Measurements from ENCODE around the gene NPLOC4.

The NPLOC4 gene

DNA sequence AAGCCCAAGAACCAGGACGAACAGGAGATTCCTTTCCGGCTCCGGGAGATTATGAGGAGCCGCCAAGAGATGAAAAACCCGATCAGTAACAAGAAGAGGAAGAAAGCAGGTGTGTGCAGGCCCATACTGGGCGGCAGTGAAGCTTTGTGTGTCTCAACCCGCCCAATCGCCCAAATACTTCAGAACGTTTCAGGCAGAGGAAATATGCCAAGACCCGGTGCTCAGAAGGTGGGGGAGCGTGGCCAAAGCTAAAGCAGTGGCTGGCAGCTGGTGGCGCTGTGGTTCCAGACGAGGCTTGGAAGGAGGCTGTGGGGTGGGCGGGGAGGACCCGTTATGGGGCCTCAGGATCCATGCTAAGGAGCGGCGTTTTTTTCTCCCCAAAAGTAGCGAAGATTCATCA is 30.8 kb upstream of the NPLOC4 start:
- Mint-ChIP-seq H3K27me3 (no peaks in the 10 kb centered on the region), H3K27ac (peak overlapping the region; percentile 88), H3K4me1 (peaks cover 43% of the 10 kb centered on the region), H3K4me3 (peak overlapping the region; percentile 93), H3K9me3 (no peaks in the 10 kb centered on the region), H3K36me3 (peaks cover 41% of the 10 kb centered on the region)
- ATAC-seq = no peak

DNA sequence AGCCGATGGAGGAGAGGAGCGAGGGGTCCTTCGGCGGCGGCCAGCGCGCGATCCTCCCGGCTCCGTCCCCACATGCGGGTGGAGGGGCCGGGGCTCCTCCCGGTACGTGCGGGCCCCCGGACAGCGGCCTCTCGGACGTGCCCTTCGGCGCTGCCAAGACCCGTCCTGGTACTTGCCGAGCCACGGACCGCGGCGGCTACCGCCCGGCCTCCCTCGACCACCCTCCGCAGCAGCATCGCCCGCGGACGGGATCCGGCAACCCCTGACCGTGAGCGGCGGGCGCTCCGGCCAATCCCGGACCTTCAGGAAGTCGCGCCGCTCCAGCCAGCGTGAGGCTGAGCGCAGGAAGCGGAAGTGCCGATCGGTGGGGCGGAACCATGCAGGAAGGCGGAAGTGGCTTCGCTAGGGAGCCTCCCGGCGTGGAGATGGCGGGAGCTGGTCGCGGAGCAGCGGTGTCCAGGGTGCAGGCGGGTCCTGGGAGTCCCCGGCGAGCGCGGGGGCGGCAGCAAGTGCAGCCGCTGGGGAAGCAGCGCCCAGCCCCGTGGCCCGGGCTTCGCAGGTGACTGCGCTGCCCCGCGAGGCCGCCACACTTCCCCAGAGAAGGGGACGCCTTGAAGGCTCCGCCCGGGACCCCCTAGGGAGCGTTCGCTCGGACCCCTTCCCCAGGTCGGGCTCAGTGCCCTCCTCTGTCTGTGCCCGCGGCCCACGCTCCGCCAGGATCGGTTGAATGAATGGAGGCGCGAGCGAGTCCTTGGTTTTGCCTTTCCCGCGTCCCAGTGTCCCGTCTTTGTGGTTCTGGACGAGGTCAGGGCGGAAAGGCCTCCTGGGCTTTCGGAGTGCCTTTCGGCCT is 29.7 kb upstream of the NPLOC4 start, which contains the start of the genes CCDC137 and OXLD1:
TSS of gene CCDC137 (plus strand) at position 396 of the 850 bp plus-strand sequence. CDS start at position 426, 30 bp downstream.
TSS of gene OXLD1 (minus strand) at position 264 of the 850 bp plus-strand sequence. CDS start at position 236, 28 bp downstream.
- peaks cover 43% of the 10 kb centered on the region for H3K4me1 Mint-ChIP-seq

DNA sequence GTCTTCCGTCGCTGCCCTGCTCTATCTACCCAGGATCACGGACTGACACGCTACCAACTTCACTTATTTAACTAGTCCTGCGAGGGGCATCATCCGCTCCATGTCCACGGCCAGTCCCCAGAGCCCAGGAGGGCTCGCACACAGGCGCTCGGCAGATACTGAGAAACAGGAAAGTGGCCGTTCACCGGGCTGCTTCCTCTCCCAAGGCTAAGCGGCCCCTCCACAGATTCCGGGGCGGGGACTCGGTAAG is 29.1 kb upstream of the NPLOC4 start:
- peaks cover 23% of the 10 kb centered on the region for H3K36me3 Mint-ChIP-seq
- H3K27ac Mint-ChIP-seq = peak overlapping the region; percentile 88
- ATAC-seq = no peak
- H3K4me3 Mint-ChIP-seq = peak overlapping the region; percentile 93
- peaks cover 43% of the 10 kb centered on the region for H3K4me1 Mint-ChIP-seq
- no peaks in the 10 kb centered on the region for H3K9me3 Mint-ChIP-seq
- H3K27me3 Mint-ChIP-seq = no peaks in the 10 kb centered on the region

More for the DNA sequence above, 29.7 kb upstream of the NPLOC4 start, which contains the start of the genes CCDC137 and OXLD1:
- H3K27ac Mint-ChIP-seq = peak within 1 kb of the TSS; percentile 88
- H3K9me3 Mint-ChIP-seq = no peaks in the 10 kb centered on the region
- H3K27me3 Mint-ChIP-seq = no peaks in the 10 kb centered on the region
- peak; percentile 98 for ATAC-seq
- peaks cover 29% of the 10 kb centered on the region for H3K36me3 Mint-ChIP-seq
- peak within 1 kb of the TSS; percentile 93 for H3K4me3 Mint-ChIP-seq

DNA sequence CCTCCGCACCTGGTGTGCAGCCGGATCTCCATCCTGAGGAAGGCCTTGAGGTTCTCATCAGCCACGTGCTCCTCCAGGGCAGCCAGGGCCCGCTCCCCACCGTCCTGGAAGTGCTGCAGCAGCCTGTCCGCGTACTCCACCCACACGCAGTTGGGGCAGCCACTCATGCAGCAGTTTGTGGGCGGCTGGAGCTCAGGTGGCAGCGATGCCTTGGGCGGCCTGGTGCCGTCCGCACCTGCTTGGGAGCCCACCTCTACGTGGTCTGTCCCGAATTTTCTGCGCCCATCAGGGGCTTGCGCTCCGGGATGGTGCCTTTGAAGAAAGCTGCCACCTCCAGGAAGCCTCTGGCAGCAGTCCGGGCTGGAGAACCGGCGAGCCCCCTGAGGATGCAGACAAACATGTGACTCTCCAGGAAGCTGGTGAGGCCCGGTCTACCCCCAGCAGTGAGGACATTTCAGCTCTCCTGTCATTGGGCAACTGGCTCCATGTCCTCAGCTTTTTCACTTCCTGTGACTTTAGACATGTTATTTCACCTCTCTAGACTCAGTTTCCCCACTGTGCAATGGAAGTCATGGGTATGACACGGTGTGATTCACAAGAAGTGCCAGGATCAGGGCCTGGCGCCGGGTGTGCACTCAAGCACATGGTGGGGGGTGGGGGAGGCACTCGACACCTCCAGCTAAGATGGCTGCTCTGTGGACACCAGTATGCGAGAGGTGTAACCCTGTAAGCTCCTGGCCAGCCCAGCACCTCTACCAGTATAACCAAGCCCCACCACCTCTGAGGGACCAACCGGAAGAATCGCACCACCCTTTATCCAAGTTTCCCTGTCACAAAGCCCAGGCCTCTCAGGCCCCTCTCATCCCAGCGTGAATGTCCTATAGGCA is 28.5 kb upstream of the NPLOC4 start:
- peaks cover 23% of the 10 kb centered on the region for H3K36me3 Mint-ChIP-seq
- H3K4me1 Mint-ChIP-seq = peaks cover 43% of the 10 kb centered on the region
- no peaks in the 10 kb centered on the region for H3K9me3 Mint-ChIP-seq
- no peaks in the 10 kb centered on the region for H3K27me3 Mint-ChIP-seq
- H3K27ac Mint-ChIP-seq = peak overlapping the region; percentile 88
- ATAC-seq = peak; percentile 57
- H3K4me3 Mint-ChIP-seq = peak overlapping the region; percentile 93

DNA sequence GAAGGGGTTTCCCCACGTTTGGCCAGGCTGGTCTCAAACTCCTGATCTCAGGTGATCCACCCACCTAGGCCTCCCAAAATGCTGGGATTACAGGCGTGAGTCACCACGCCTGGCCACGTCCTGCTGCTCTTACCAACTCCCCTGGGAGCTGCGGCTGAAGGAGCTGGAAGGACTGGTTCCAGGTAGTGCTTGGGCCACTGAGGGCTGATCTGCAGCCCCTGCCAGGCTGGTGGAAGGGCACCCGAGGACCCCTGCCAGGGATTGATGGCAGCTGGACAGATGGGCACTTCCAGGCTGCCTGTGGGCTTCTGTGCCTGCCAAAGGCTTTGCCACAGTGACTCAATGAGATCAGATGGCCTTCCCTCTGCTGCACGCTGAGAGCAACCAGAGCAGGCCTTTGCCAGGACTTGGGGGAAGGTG is 27.1 kb upstream of the NPLOC4 start:
- no peak for ATAC-seq
- Mint-ChIP-seq H3K9me3 (no peaks in the 10 kb centered on the region), H3K27me3 (no peaks in the 10 kb centered on the region), H3K4me3 (no peak overlapping the region), H3K27ac (no peak overlapping the region), H3K4me1 (peaks cover 36% of the 10 kb centered on the region), H3K36me3 (peaks cover 16% of the 10 kb centered on the region)

DNA sequence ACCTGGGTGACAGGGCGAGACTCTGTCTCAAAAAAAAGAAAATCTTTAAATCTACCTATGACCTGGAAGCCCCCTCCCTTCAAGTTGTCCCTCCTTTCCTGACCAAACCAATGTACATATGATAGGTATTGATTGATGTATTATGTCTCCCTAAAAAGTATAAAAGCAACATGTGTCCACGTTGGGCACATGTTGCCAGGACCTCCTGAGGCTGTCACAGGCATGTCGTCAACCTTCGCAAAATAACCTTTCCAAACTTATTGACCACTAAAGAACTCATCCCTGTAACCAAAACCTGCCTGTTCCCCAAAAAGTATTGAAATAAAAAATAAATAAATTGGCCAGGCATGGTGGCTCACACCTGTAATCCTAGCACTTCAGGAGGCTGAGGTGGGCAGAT is 25.1 kb upstream of the NPLOC4 start:
- Mint-ChIP-seq H3K4me1 (peaks cover 18% of the 10 kb centered on the region), H3K27me3 (no peaks in the 10 kb centered on the region), H3K4me3 (no peak overlapping the region), H3K36me3 (peaks cover 6% of the 10 kb centered on the region), H3K27ac (no peak overlapping the region), H3K9me3 (no peaks in the 10 kb centered on the region)
- ATAC-seq = no peak

DNA sequence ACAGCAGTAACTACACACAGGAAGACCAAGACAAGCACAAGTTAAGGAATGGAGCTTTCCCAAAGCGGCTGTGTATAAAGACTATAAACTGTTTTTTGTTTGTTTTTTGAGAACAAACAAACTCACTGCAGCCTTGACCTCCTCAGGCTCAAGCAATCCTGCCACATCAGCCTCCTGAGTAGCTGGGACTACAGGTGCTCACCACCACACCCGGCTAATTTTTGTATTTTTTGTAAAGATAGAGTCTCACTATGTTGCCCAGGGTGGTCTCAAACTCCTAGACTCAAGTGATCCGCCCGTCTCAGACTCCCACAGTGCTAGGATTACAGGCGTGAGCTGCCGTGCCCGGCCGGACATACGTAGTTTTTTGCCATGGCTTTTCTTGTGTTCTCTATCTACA is 23.5 kb upstream of the NPLOC4 start:
- Mint-ChIP-seq H3K36me3 (peaks cover 6% of the 10 kb centered on the region), H3K9me3 (no peaks in the 10 kb centered on the region), H3K4me3 (no peak overlapping the region), H3K27me3 (no peaks in the 10 kb centered on the region), H3K27ac (no peak overlapping the region), H3K4me1 (peaks cover 7% of the 10 kb centered on the region)
- no peak for ATAC-seq

DNA sequence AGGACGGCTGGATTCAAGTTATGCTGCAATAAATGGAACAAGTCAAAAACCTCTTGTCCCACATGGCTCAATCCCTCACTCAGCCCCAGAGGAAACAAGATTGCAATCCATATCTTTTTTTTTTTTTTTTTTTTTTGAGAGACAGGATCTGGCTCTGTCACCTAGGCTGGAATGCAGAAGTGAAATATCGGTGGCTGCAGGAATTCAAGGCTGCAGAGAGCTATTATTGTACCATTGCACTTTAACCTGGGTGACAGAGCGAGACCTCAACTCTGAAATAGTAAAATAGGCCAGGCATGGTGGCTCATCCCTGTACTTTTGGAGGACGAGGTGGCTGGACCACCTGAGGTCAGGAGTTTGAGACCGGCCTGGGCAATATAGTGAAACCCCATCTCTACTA is 22.1 kb upstream of the NPLOC4 start:
- no peak for ATAC-seq
- H3K9me3 Mint-ChIP-seq = no peaks in the 10 kb centered on the region
- H3K4me3 Mint-ChIP-seq = no peak overlapping the region
- H3K4me1 Mint-ChIP-seq = no peaks in the 10 kb centered on the region
- peaks cover 14% of the 10 kb centered on the region for H3K27me3 Mint-ChIP-seq
- no peak overlapping the region for H3K27ac Mint-ChIP-seq
- no peaks in the 10 kb centered on the region for H3K36me3 Mint-ChIP-seq

DNA sequence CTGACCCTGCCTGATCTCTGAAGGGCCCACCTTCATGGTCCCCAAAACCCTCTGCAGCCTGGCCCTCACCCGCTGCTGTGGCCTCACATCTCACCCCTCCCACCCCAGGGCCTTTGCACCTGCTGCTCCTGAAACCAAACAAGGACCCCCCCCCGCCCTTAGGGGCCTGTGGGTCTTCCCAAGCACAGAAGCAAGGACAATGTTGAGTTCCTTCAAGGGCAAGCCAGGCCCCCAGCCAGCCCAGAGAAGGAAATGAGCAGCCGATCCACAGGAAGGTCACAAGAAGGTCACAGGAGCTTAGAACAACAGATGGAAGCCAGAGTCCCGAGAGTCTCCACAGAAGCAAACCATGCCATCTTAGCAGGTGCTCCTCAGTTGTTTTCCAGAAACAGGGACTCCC is 19.9 kb upstream of the NPLOC4 start:
- no peak overlapping the region for H3K4me3 Mint-ChIP-seq
- peaks cover 35% of the 10 kb centered on the region for H3K27me3 Mint-ChIP-seq
- ATAC-seq = no peak
- H3K9me3 Mint-ChIP-seq = no peaks in the 10 kb centered on the region
- H3K4me1 Mint-ChIP-seq = peaks cover 10% of the 10 kb centered on the region
- no peaks in the 10 kb centered on the region for H3K36me3 Mint-ChIP-seq
- no peak overlapping the region for H3K27ac Mint-ChIP-seq

DNA sequence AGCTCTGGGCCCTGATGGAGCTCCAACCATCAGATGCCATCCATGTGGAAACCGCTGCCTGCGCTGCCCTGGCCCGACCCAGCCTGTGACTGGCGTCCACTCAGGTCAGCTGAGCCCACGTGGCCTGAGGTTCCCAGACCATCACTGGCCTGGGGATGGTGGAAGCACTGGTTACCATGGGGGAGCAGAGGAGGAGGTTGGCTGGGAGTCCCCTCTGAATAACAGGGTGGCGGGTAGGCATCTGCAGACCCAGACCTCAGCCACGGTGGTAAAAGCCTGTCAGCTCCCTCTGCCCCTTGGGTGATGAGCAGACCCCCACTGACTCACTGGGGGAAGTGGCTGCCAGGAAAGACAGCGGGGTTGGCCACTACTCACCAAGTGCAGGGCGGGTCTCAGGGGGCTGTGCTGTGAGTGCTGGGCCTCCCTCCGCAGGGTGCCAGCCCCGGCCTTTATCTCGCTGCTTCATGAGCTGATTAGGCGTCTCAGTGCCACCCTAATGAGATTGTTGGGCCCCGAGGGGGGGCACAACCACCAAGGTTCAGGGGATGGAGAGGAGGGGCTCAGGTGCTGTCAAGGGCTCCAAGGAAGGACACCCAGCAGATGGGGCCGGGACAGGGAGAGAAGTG is 19.3 kb upstream of the NPLOC4 start, which contains the start of gene PDE6G:
TSS of gene PDE6G (minus strand) at position 425 of the 626 bp plus-strand sequence. CDS start 3,237 bp downstream, outside the sequence.
- Mint-ChIP-seq H3K36me3 (no peaks in the 10 kb centered on the region), H3K4me3 (no peak within 1 kb of the TSS), H3K4me1 (peaks cover 10% of the 10 kb centered on the region), H3K9me3 (no peaks in the 10 kb centered on the region), H3K27me3 (peaks cover 40% of the 10 kb centered on the region), H3K27ac (no peak within 1 kb of the TSS)
- ATAC-seq = no peak

DNA sequence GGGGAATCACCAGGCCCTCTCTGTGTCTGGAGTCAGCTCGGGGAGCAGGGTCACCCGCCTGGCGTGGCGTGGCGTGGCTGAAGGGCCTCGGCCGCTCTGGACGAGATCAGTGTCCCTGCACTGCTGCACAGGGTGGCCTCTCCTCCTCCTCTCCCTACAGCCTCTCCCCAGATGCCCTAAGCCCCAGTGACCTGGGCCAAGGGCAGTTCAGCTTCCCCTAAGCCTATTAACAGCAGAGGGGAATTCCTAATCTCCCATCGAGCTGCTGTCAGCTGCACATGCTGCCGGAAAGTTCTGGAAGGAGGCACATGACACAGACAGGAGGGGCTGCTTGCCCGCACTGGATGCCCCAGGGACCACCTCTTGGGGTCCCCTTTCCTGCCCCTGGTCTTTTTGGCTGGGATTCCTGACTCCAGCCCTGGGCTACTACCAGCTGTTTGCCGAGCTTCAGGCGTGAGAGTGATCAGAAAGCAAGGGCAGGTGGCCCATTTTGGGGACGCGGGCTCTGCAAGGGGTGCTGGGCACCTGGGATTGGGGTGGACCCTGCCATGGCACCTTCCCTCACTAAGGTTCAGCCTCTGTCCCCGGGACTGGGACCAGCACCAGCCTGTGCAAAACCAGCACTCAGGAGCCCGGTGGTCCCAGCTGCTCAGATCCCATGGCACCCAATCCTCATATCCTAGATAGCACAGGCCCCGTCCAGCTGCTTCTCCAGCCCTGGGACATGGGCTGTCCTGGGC is 18.6 kb upstream of the NPLOC4 start:
- no peaks in the 10 kb centered on the region for H3K9me3 Mint-ChIP-seq
- no peak for ATAC-seq
- H3K36me3 Mint-ChIP-seq = no peaks in the 10 kb centered on the region
- H3K4me3 Mint-ChIP-seq = no peak overlapping the region
- peaks cover 40% of the 10 kb centered on the region for H3K27me3 Mint-ChIP-seq
- no peak overlapping the region for H3K27ac Mint-ChIP-seq
- peaks cover 10% of the 10 kb centered on the region for H3K4me1 Mint-ChIP-seq

DNA sequence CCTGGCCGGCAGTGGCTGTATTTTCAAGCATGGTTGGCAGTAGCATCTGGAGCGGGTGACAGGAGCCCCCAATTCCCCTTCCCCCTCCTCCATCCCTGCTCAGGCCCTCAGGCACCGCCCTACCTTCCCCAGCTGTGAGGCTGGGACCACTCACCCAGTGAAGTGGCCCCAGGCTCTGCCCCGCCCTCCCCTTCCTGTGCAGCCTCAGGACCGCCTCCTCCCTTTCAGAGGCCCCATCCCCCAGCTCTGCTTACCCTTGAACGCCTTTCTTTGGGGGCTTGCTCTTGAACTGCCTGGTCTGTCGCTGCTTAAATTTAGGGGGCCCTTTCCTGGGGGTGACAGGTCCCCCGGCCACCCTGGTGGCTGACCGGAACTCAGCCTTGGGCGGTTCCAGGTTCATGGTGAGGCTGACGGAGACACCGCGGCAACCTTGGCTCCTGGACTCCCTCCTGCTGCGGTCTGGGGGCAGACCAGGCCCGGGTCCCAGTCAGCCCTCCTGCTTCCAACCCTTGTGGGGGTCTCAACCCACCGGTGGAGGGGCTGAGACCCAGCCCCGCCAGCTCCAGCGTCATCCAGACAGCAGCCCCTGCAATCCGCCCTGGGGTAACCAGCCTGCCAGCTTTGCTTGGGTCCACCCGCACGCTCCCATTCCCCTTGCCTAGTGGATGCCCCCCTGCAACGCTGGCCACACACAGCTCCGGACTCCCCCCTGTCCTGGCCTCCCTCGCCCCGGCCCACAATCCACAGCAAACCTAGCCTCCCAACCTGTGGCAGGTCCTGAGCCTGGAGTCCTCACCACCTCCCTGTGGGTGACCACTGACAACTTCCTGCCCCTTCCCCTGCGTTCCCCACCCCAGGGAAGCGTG is 16.2 kb upstream of the NPLOC4 start:
- peaks cover 40% of the 10 kb centered on the region for H3K27me3 Mint-ChIP-seq
- peak overlapping the region; percentile 44 for H3K27ac Mint-ChIP-seq

DNA sequence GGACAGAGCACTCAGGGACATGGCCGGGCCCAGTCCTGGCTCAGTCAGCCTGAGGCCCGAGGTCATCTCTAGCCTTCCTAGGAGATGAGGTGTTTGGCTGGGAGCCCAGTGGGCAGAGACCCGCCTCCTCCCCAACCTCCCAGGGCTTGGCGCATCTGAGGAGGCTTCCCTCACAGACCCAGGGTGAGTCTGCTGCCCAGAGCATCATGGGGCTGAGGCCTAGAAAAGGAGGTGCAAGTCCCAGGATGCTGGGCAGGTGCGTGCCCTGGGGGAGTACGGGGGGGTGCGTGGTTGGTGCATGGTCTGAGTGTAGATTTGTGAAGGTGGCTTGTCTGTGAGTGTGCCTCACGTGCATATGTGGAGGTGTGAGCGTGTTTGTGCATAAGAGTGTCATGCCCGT is 14.8 kb upstream of the NPLOC4 start:
- no peak for ATAC-seq
- Mint-ChIP-seq H3K4me3 (no peak overlapping the region), H3K27me3 (peaks cover 40% of the 10 kb centered on the region), H3K9me3 (no peaks in the 10 kb centered on the region), H3K27ac (no peak overlapping the region), H3K36me3 (no peaks in the 10 kb centered on the region), H3K4me1 (peaks cover 10% of the 10 kb centered on the region)

More for the DNA sequence above, 16.2 kb upstream of the NPLOC4 start:
- Mint-ChIP-seq H3K4me3 (peak overlapping the region; percentile 68), H3K36me3 (no peaks in the 10 kb centered on the region), H3K4me1 (peaks cover 10% of the 10 kb centered on the region), H3K9me3 (no peaks in the 10 kb centered on the region)
- ATAC-seq = peak; percentile 67

DNA sequence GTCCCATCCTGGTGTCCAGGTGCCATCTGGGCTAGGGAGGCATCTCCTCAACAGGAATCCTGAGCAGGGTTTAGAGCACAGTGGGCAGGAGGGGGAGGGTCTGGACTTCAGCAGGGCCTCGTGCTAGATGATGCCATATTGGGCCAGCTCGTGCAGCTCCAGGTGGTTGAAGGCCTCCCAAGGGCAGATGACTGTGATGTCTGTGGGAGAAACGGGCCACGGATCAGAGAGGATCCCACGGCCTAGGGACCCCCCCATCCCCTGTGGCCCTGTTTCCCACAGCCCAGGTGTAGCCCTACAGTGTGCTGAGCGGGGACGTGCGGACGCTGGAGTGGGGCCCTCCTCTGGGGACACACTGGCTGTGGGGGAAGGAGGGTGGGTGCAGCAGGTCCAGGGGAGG is 14.0 kb upstream of the NPLOC4 start:
- H3K27ac Mint-ChIP-seq = no peak overlapping the region
- ATAC-seq = peak; percentile 13
- peaks cover 40% of the 10 kb centered on the region for H3K27me3 Mint-ChIP-seq

More for the DNA sequence above, 14.0 kb upstream of the NPLOC4 start:
- Mint-ChIP-seq H3K4me3 (no peak overlapping the region), H3K9me3 (no peaks in the 10 kb centered on the region), H3K36me3 (no peaks in the 10 kb centered on the region), H3K4me1 (peaks cover 10% of the 10 kb centered on the region)
